Left lobe of liver (tissue), 2 donors: ENCODE measurements around the gene LRFN2. TPM values are rescaled to one million over a fixed set of nuclear protein-coding genes. Genes with fewer than 3 reads are reported as not detected.

Source experiments
- ATAC-seq: fragments of 200-7000 bp; cut with Tn5 transposase; one replicate; pipeline ENCODE4 v1.9.1; 2020; ENCODE audit warnings: mild to moderate bottlenecking, moderate library complexity
- DNase-seq: peaks from one replicate; pipeline ENCODE4 v3.0.0-alpha.2; 2020; ENCODE audit warnings: low spot score
- total RNA-seq: library from RNA; stranded (reverse); gene quantifications from one replicate; pipeline ENCODE4 v1.2.1, GENCODE V29; 2021
- donor health status: DM: no; HTN: no; CAD: no; lungs with moderate emphysema.
- donor health status: DM: no; HTN: yes; CAD: no.

Gene LRFN2
- total RNA-seq, 1 donor from 2014 or later = 0.05 TPM

GRCh38 chr6:40550202-40551101 is 36.7 kb downstream of the LRFN2 start:
- peak; percentile 76 for ATAC-seq
- no peak for DNase-seq

GRCh38 chr6:40545954-40546353 is 41.2 kb downstream of the LRFN2 start:
- no peak for ATAC-seq
- no peak for DNase-seq

GRCh38 chr6:40543776-40544175 is 43.4 kb downstream of the LRFN2 start:
- DNase-seq (no peak), ATAC-seq (no peak)

- DNase-seq = no peak
- ATAC-seq = no peak
Observed at GRCh38 chr6:40543146-40543545, 44.0 kb downstream of the LRFN2 start.

GRCh38 chr6:40542175-40542764 is 44.9 kb downstream of the LRFN2 start:
- ATAC-seq (no peak), DNase-seq (no peak)

GRCh38 chr6:40541556-40542174 is 45.5 kb downstream of the LRFN2 start:
- no peak for ATAC-seq
- no peak for DNase-seq

- no peak for DNase-seq
- no peak for ATAC-seq
Observed at GRCh38 chr6:40540790-40541189, 46.4 kb downstream of the LRFN2 start.

GRCh38 chr6:40539853-40540252 is 47.3 kb downstream of the LRFN2 start:
- DNase-seq = no peak

GRCh38 chr6:40538556-40538955 is 48.6 kb downstream of the LRFN2 start:
- DNase-seq = no peak
- ATAC-seq = no peak

More at GRCh38 chr6:40539853-40540252, 47.3 kb downstream of the LRFN2 start:
- no peak for ATAC-seq

- ATAC-seq (no peak), DNase-seq (no peak)
Observed at GRCh38 chr6:40537446-40537845, 49.7 kb downstream of the LRFN2 start.

GRCh38 chr6:40536442-40536841 is 50.7 kb downstream of the LRFN2 start:
- peak; percentile 40 for ATAC-seq
- DNase-seq = no peak

- ATAC-seq = no peak
- no peak for DNase-seq
Observed at GRCh38 chr6:40535819-40536380, 51.3 kb downstream of the LRFN2 start.

- DNase-seq (no peak), ATAC-seq (no peak)
Observed at GRCh38 chr6:40535110-40535818, 51.9 kb downstream of the LRFN2 start.

GRCh38 chr6:40532349-40533000 is 54.7 kb downstream of the LRFN2 start:
- ATAC-seq (no peak), DNase-seq (no peak)

- ATAC-seq = no peak
- DNase-seq = no peak
Observed at GRCh38 chr6:40529919-40530318, 57.2 kb downstream of the LRFN2 start.

- DNase-seq (no peak), ATAC-seq (no peak)
Observed at GRCh38 chr6:40529040-40529439, 58.1 kb downstream of the LRFN2 start.

- DNase-seq (peak; percentile 91), ATAC-seq (peak; percentile 90)
Observed at GRCh38 chr6:40528051-40528450, 59.1 kb downstream of the LRFN2 start.

GRCh38 chr6:40526036-40526435 is 61.1 kb downstream of the LRFN2 start:
- ATAC-seq (peak; percentile 65), DNase-seq (peak; percentile 48)

- DNase-seq = no peak
- ATAC-seq = no peak
Observed at GRCh38 chr6:40524797-40525585, 62.2 kb downstream of the LRFN2 start.
